DOHH2 (cell line): ENCODE data around the gene XRCC1.

Source experiments
- EZH2phosphoT487 ChIP-seq: fragments of 200-600 bp; sonication (generic); IDR thresholded peaks from 2 replicates; pipeline ENCODE4 v1.6.1; 2017; ENCODE audit warnings: borderline replicate concordance, mild to moderate bottlenecking, antibody characterized with exemption, low read length, moderate library complexity, mixed read lengths
- TF ChIP-seq, protein P1 (sequence below): fragments of 200-600 bp; sonication (generic); IDR thresholded peaks from one replicate; pipeline ENCODE4 v1.5.1; 2014; ENCODE audit warnings: antibody characterized with exemption, mild to moderate bottlenecking, low read depth, low read length; ENCODE audit not compliant: poor library complexity, severe bottlenecking

DNA sequence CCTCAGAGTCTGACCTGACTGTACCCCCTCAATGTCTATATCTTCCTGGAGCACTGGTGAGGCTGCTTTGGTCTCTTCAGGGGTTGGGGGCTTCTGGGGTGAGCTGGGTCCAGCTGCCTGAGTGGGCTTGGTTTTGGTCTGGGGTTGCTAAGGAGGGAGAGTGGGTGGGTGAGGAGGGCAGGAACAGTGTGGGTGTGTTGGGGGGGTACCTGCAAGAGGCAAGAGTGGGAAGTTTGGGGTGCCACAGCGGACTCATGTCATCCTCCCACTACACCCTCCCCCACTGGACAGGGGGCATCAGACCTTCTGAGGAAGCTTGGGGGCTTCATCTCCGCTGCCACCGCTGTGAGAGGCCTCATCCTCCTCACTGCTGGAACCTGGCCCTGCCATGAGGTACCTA lies 28.7 kb downstream of the XRCC1 start:
- TF ChIP-seq, protein P1, sequence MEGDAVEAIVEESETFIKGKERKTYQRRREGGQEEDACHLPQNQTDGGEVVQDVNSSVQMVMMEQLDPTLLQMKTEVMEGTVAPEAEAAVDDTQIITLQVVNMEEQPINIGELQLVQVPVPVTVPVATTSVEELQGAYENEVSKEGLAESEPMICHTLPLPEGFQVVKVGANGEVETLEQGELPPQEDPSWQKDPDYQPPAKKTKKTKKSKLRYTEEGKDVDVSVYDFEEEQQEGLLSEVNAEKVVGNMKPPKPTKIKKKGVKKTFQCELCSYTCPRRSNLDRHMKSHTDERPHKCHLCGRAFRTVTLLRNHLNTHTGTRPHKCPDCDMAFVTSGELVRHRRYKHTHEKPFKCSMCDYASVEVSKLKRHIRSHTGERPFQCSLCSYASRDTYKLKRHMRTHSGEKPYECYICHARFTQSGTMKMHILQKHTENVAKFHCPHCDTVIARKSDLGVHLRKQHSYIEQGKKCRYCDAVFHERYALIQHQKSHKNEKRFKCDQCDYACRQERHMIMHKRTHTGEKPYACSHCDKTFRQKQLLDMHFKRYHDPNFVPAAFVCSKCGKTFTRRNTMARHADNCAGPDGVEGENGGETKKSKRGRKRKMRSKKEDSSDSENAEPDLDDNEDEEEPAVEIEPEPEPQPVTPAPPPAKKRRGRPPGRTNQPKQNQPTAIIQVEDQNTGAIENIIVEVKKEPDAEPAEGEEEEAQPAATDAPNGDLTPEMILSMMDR: no peak
- no peak for TF ChIP-seq EZH2phosphoT487
